Activated T-helper 17 cell treated with anti-CD3 and anti-CD28 coated beads, Interleukin-2, amount 50 U/mL, for 72 hours (primary cell): ENCODE measurements around the gene INSYN1. TPM values are rescaled to one million over a fixed set of nuclear protein-coding genes. Genes with fewer than 3 reads are reported as not detected.

ENCODE experiments used
- ATAC-seq: fragments of 150-1000 bp; cut with Tn5 transposase; replicated peaks from 2 replicates; pipeline ENCODE4 v1.10.0; 2021; ENCODE audit warnings: mild to moderate bottlenecking, moderate library complexity
- H3K27ac Mint-ChIP-seq: one replicate; pipeline ENCODE4 v1.8.0; 2022; ENCODE audit warnings: mixed read lengths
- H3K27me3 Mint-ChIP-seq: one replicate; pipeline ENCODE4 v1.8.0; 2022; ENCODE audit warnings: mixed read lengths
- H3K36me3 Mint-ChIP-seq: one replicate; pipeline ENCODE4 v1.8.0; 2022; ENCODE audit warnings: low read depth, mild to moderate bottlenecking, mixed read lengths
- H3K4me1 Mint-ChIP-seq: one replicate; pipeline ENCODE4 v1.8.0; 2022; ENCODE audit warnings: mixed read lengths
- H3K4me3 Mint-ChIP-seq: one replicate; pipeline ENCODE4 v1.8.0; 2022; ENCODE audit warnings: mild to moderate bottlenecking, mixed read lengths
- H3K9me3 Mint-ChIP-seq: one replicate; pipeline ENCODE4 v1.8.0; 2022; ENCODE audit warnings: mixed read lengths
- total RNA-seq, 2 donors: library from RNA; stranded (reverse); gene quantifications; one replicate each; pipeline ENCODE4 v1.2.3, GENCODE V29; 2022

INSYN1 gene
- total RNA-seq, 2 donors from 2014 or later = not detected

- H3K4me1 Mint-ChIP-seq = no peaks in the 10 kb centered on the region
These were observed 30.0 kb downstream of the INSYN1 start for GRCh38 chr15:73723191-73723590.

GRCh38 chr15:73722425-73722824 lies 30.7 kb downstream of the INSYN1 start:
- H3K4me1 Mint-ChIP-seq = no peaks in the 10 kb centered on the region
- no peaks in the 10 kb centered on the region for H3K9me3 Mint-ChIP-seq
- H3K4me3 Mint-ChIP-seq = no peak overlapping the region
- ATAC-seq = no peak
- no peaks in the 10 kb centered on the region for H3K36me3 Mint-ChIP-seq
- H3K27me3 Mint-ChIP-seq = peaks cover 31% of the 10 kb centered on the region
- H3K27ac Mint-ChIP-seq = no peak overlapping the region

More at GRCh38 chr15:73723191-73723590, 30.0 kb downstream of the INSYN1 start:
- Mint-ChIP-seq H3K9me3 (no peaks in the 10 kb centered on the region), H3K36me3 (no peaks in the 10 kb centered on the region), H3K4me3 (no peak overlapping the region), H3K27me3 (peaks cover 31% of the 10 kb centered on the region), H3K27ac (no peak overlapping the region)
- no peak for ATAC-seq

GRCh38 chr15:73718694-73719093 lies 34.5 kb downstream of the INSYN1 start:
- H3K27ac Mint-ChIP-seq = no peak overlapping the region
- H3K4me3 Mint-ChIP-seq = no peak overlapping the region
- H3K36me3 Mint-ChIP-seq = no peaks in the 10 kb centered on the region
- no peak for ATAC-seq
- peaks cover 19% of the 10 kb centered on the region for H3K27me3 Mint-ChIP-seq
- H3K4me1 Mint-ChIP-seq = no peaks in the 10 kb centered on the region
- H3K9me3 Mint-ChIP-seq = no peaks in the 10 kb centered on the region

GRCh38 chr15:73717802-73718201 lies 35.3 kb downstream of the INSYN1 start:
- no peaks in the 10 kb centered on the region for H3K9me3 Mint-ChIP-seq
- ATAC-seq = no peak
- H3K27me3 Mint-ChIP-seq = peaks cover 13% of the 10 kb centered on the region
- H3K4me3 Mint-ChIP-seq = no peak overlapping the region
- H3K36me3 Mint-ChIP-seq = no peaks in the 10 kb centered on the region
- H3K27ac Mint-ChIP-seq = no peak overlapping the region
- H3K4me1 Mint-ChIP-seq = no peaks in the 10 kb centered on the region

- H3K9me3 Mint-ChIP-seq = no peaks in the 10 kb centered on the region
- peaks cover 10% of the 10 kb centered on the region for H3K27me3 Mint-ChIP-seq
- no peak overlapping the region for H3K4me3 Mint-ChIP-seq
- H3K36me3 Mint-ChIP-seq = no peaks in the 10 kb centered on the region
- H3K4me1 Mint-ChIP-seq = no peaks in the 10 kb centered on the region
- ATAC-seq = no peak
- no peak overlapping the region for H3K27ac Mint-ChIP-seq
These were observed 35.9 kb downstream of the INSYN1 start for GRCh38 chr15:73717206-73717605.

GRCh38 chr15:73716417-73716816 lies 36.7 kb downstream of the INSYN1 start:
- no peak overlapping the region for H3K4me3 Mint-ChIP-seq
- no peak for ATAC-seq
- H3K27me3 Mint-ChIP-seq = peaks cover 8% of the 10 kb centered on the region
- H3K4me1 Mint-ChIP-seq = no peaks in the 10 kb centered on the region
- no peaks in the 10 kb centered on the region for H3K36me3 Mint-ChIP-seq
- H3K9me3 Mint-ChIP-seq = no peaks in the 10 kb centered on the region
- H3K27ac Mint-ChIP-seq = no peak overlapping the region

- no peak overlapping the region for H3K27ac Mint-ChIP-seq
- H3K4me1 Mint-ChIP-seq = no peaks in the 10 kb centered on the region
- H3K27me3 Mint-ChIP-seq = peaks cover 5% of the 10 kb centered on the region
- no peaks in the 10 kb centered on the region for H3K9me3 Mint-ChIP-seq
- H3K4me3 Mint-ChIP-seq = no peak overlapping the region
- H3K36me3 Mint-ChIP-seq = no peaks in the 10 kb centered on the region
- no peak for ATAC-seq
These were observed 37.7 kb downstream of the INSYN1 start for GRCh38 chr15:73715417-73715816.

GRCh38 chr15:73714695-73715301 lies 38.4 kb downstream of the INSYN1 start:
- Mint-ChIP-seq H3K4me1 (no peaks in the 10 kb centered on the region), H3K4me3 (no peak overlapping the region), H3K27me3 (peaks cover 4% of the 10 kb centered on the region), H3K9me3 (no peaks in the 10 kb centered on the region), H3K27ac (no peak overlapping the region), H3K36me3 (no peaks in the 10 kb centered on the region)
- ATAC-seq = no peak

GRCh38 chr15:73712107-73712506 lies 41.0 kb downstream of the INSYN1 start:
- Mint-ChIP-seq H3K27ac (no peak overlapping the region), H3K9me3 (no peaks in the 10 kb centered on the region), H3K27me3 (peaks cover 9% of the 10 kb centered on the region), H3K4me1 (no peaks in the 10 kb centered on the region), H3K4me3 (no peak overlapping the region), H3K36me3 (no peaks in the 10 kb centered on the region)
- no peak for ATAC-seq

- no peaks in the 10 kb centered on the region for H3K9me3 Mint-ChIP-seq
- no peak overlapping the region for H3K27ac Mint-ChIP-seq
- no peaks in the 10 kb centered on the region for H3K4me1 Mint-ChIP-seq
- H3K36me3 Mint-ChIP-seq = no peaks in the 10 kb centered on the region
- peaks cover 9% of the 10 kb centered on the region for H3K27me3 Mint-ChIP-seq
- ATAC-seq = no peak
- no peak overlapping the region for H3K4me3 Mint-ChIP-seq
These were observed 41.6 kb downstream of the INSYN1 start for GRCh38 chr15:73711526-73711925.

- peaks cover 14% of the 10 kb centered on the region for H3K27me3 Mint-ChIP-seq
- no peak overlapping the region for H3K27ac Mint-ChIP-seq
- ATAC-seq = no peak
- H3K4me1 Mint-ChIP-seq = no peaks in the 10 kb centered on the region
- H3K36me3 Mint-ChIP-seq = no peaks in the 10 kb centered on the region
- no peaks in the 10 kb centered on the region for H3K9me3 Mint-ChIP-seq
- H3K4me3 Mint-ChIP-seq = no peak overlapping the region
These were observed 42.8 kb downstream of the INSYN1 start for GRCh38 chr15:73710321-73710720.

GRCh38 chr15:73709686-73710085 lies 43.5 kb downstream of the INSYN1 start:
- no peak overlapping the region for H3K27ac Mint-ChIP-seq
- H3K36me3 Mint-ChIP-seq = no peaks in the 10 kb centered on the region
- no peaks in the 10 kb centered on the region for H3K4me1 Mint-ChIP-seq
- H3K27me3 Mint-ChIP-seq = peaks cover 15% of the 10 kb centered on the region
- no peaks in the 10 kb centered on the region for H3K9me3 Mint-ChIP-seq
- no peak for ATAC-seq
- H3K4me3 Mint-ChIP-seq = no peak overlapping the region

GRCh38 chr15:73709241-73709640 lies 43.9 kb downstream of the INSYN1 start:
- no peaks in the 10 kb centered on the region for H3K36me3 Mint-ChIP-seq
- H3K4me1 Mint-ChIP-seq = no peaks in the 10 kb centered on the region
- H3K4me3 Mint-ChIP-seq = no peak overlapping the region
- no peaks in the 10 kb centered on the region for H3K9me3 Mint-ChIP-seq
- H3K27ac Mint-ChIP-seq = no peak overlapping the region
- ATAC-seq = no peak
- peaks cover 15% of the 10 kb centered on the region for H3K27me3 Mint-ChIP-seq

GRCh38 chr15:73708691-73709090 lies 44.5 kb downstream of the INSYN1 start:
- peaks cover 15% of the 10 kb centered on the region for H3K27me3 Mint-ChIP-seq
- H3K9me3 Mint-ChIP-seq = no peaks in the 10 kb centered on the region
- H3K4me3 Mint-ChIP-seq = no peak overlapping the region
- H3K27ac Mint-ChIP-seq = no peak overlapping the region
- no peaks in the 10 kb centered on the region for H3K36me3 Mint-ChIP-seq
- ATAC-seq = no peak
- no peaks in the 10 kb centered on the region for H3K4me1 Mint-ChIP-seq

GRCh38 chr15:73704869-73705645 lies 48.1 kb downstream of the INSYN1 start:
- H3K4me1 Mint-ChIP-seq = peaks cover 4% of the 10 kb centered on the region
- H3K27ac Mint-ChIP-seq = no peak overlapping the region
- H3K27me3 Mint-ChIP-seq = peaks cover 17% of the 10 kb centered on the region
- ATAC-seq = peak; percentile 72
- no peaks in the 10 kb centered on the region for H3K36me3 Mint-ChIP-seq
- no peaks in the 10 kb centered on the region for H3K9me3 Mint-ChIP-seq
- no peak overlapping the region for H3K4me3 Mint-ChIP-seq
